Measurements from ENCODE around the gene PCSK9. TPM values are rescaled to one million over a fixed set of nuclear protein-coding genes. Genes with fewer than 3 reads are reported as not detected.

Gene PCSK9
- total RNA-seq, 1 donor from 2014 or later = 1.4 TPM

- TF ChIP-seq, protein P1, sequence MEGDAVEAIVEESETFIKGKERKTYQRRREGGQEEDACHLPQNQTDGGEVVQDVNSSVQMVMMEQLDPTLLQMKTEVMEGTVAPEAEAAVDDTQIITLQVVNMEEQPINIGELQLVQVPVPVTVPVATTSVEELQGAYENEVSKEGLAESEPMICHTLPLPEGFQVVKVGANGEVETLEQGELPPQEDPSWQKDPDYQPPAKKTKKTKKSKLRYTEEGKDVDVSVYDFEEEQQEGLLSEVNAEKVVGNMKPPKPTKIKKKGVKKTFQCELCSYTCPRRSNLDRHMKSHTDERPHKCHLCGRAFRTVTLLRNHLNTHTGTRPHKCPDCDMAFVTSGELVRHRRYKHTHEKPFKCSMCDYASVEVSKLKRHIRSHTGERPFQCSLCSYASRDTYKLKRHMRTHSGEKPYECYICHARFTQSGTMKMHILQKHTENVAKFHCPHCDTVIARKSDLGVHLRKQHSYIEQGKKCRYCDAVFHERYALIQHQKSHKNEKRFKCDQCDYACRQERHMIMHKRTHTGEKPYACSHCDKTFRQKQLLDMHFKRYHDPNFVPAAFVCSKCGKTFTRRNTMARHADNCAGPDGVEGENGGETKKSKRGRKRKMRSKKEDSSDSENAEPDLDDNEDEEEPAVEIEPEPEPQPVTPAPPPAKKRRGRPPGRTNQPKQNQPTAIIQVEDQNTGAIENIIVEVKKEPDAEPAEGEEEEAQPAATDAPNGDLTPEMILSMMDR (IDR thresholded peaks at IDR 0.05; ENCODE audit: insufficient read depth, low read depth, low read length) = no peak
- no peak for TF ChIP-seq EZH2 (IDR thresholded peaks at IDR 0.05; ENCODE audit: insufficient read depth, low read length)
- Mint-ChIP-seq H3K4me1 (ENCODE audit: low read depth, unreplicated experiment) (no peaks in the 10 kb centered on the region), H3K4me3 (ENCODE audit: unreplicated experiment) (no peak overlapping the region), H3K27me3 (ENCODE audit: low read depth, unreplicated experiment) (peaks cover 3% of the 10 kb centered on the region), H3K36me3 (ENCODE audit: low read depth, unreplicated experiment) (peaks cover 16% of the 10 kb centered on the region), H3K9me3 (ENCODE audit: unreplicated experiment) (no peaks in the 10 kb centered on the region), H3K27ac (ENCODE audit: unreplicated experiment) (no peak overlapping the region)
- Histone ChIP-seq H3K9me3 (ENCODE audit: insufficient read depth, low read depth, low read length) (no peaks in the 10 kb centered on the region), H3K27me3 (ENCODE audit: insufficient read depth, low read length) (no peaks in the 10 kb centered on the region), H3K79me2 (ENCODE audit: insufficient read depth, low read length) (no peaks in the 10 kb centered on the region), H3K27ac (ENCODE audit: low read depth, low read length) (no peak overlapping the region), H3K36me3 (ENCODE audit: insufficient read depth, low read length) (peaks cover 14% of the 10 kb centered on the region), H2AFZ (ENCODE audit: low read depth, low read length) (no peak overlapping the region), H3K9ac (ENCODE audit: low read length) (no peak overlapping the region), H3K4me2 (ENCODE audit: low read length) (no peak overlapping the region), H3K4me3 (ENCODE audit: insufficient read depth, low read depth, low read length) (no peak overlapping the region), H4K20me1 (ENCODE audit: insufficient read depth, low read length) (peaks cover 12% of the 10 kb centered on the region), H3K4me1 (ENCODE audit: insufficient read depth, low read length) (no peaks in the 10 kb centered on the region)
- FAIRE-seq = no peak
- no peak for DNase-seq (ENCODE audit: low read depth)
Observed at GRCh38 chr1:55067022-55067778, 27.9 kb downstream of the PCSK9 start.

DNA sequence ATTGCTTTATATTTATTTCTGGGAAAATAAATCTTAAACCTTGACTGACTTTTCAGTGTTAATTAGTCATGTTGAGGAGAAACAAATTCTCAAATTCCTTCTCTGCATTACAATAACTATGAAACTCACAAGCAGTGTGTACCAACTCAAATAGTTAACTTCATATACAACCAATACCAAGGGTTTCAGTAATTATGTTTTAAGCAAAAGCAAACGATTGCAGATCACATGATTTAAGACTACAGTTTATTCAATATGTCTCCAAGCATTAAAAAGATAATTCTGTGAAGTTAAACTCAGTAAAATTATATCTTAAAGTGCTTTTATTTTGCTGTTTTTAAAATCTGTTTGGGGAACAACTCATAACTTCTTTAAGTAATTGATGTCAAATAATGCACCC lies 28.6 kb downstream of the PCSK9 start:
- Mint-ChIP-seq H3K27me3 (ENCODE audit: low read depth, unreplicated experiment) (no peaks in the 10 kb centered on the region), H3K9me3 (ENCODE audit: unreplicated experiment) (no peaks in the 10 kb centered on the region), H3K36me3 (ENCODE audit: low read depth, unreplicated experiment) (peaks cover 16% of the 10 kb centered on the region), H3K4me3 (ENCODE audit: unreplicated experiment) (no peak overlapping the region), H3K4me1 (ENCODE audit: low read depth, unreplicated experiment) (no peaks in the 10 kb centered on the region), H3K27ac (ENCODE audit: unreplicated experiment) (no peak overlapping the region)
- FAIRE-seq = no peak
- H3K9me3 ChIP-seq (ENCODE audit: insufficient read depth, low read depth, low read length) = no peaks in the 10 kb centered on the region
- no peaks in the 10 kb centered on the region for H3K79me2 ChIP-seq (ENCODE audit: insufficient read depth, low read length)
- peaks cover 20% of the 10 kb centered on the region for H3K36me3 ChIP-seq (ENCODE audit: insufficient read depth, low read length)
- no peak for TF ChIP-seq EZH2 (IDR thresholded peaks at IDR 0.05; ENCODE audit: insufficient read depth, low read length)
- TF ChIP-seq, protein P1 (IDR thresholded peaks at IDR 0.05; ENCODE audit: insufficient read depth, low read depth, low read length) = no peak
- no peak overlapping the region for H3K4me2 ChIP-seq (ENCODE audit: low read length)
- no peak overlapping the region for H2AFZ ChIP-seq (ENCODE audit: low read depth, low read length)
- no peak for DNase-seq (ENCODE audit: low read depth)
- H3K9ac ChIP-seq (ENCODE audit: low read length) = no peak overlapping the region
- no peak overlapping the region for H3K4me3 ChIP-seq (ENCODE audit: insufficient read depth, low read depth, low read length)
- H3K4me1 ChIP-seq (ENCODE audit: insufficient read depth, low read length) = no peaks in the 10 kb centered on the region
- no peak overlapping the region for H3K27ac ChIP-seq (ENCODE audit: low read depth, low read length)
- no peaks in the 10 kb centered on the region for H3K27me3 ChIP-seq (ENCODE audit: insufficient read depth, low read length)
- H4K20me1 ChIP-seq (ENCODE audit: insufficient read depth, low read length) = peaks cover 12% of the 10 kb centered on the region

- H2AFZ ChIP-seq (ENCODE audit: low read depth, low read length) = no peak overlapping the region
- H3K4me2 ChIP-seq (ENCODE audit: low read length) = no peak overlapping the region
- no peaks in the 10 kb centered on the region for H3K79me2 ChIP-seq (ENCODE audit: insufficient read depth, low read length)
- DNase-seq (ENCODE audit: low read depth) (no peak), FAIRE-seq (no peak)
- Mint-ChIP-seq H3K4me3 (ENCODE audit: unreplicated experiment) (no peak overlapping the region), H3K9me3 (ENCODE audit: unreplicated experiment) (no peaks in the 10 kb centered on the region), H3K36me3 (ENCODE audit: low read depth, unreplicated experiment) (peaks cover 16% of the 10 kb centered on the region), H3K27ac (ENCODE audit: unreplicated experiment) (no peak overlapping the region), H3K27me3 (ENCODE audit: low read depth, unreplicated experiment) (no peaks in the 10 kb centered on the region), H3K4me1 (ENCODE audit: low read depth, unreplicated experiment) (peaks cover 2% of the 10 kb centered on the region)
- H3K4me1 ChIP-seq (ENCODE audit: insufficient read depth, low read length) = no peaks in the 10 kb centered on the region
- H3K9me3 ChIP-seq (ENCODE audit: insufficient read depth, low read depth, low read length) = no peaks in the 10 kb centered on the region
- no peaks in the 10 kb centered on the region for H3K27me3 ChIP-seq (ENCODE audit: insufficient read depth, low read length)
- H3K9ac ChIP-seq (ENCODE audit: low read length) = no peak overlapping the region
- H3K27ac ChIP-seq (ENCODE audit: low read depth, low read length) = no peak overlapping the region
- H3K4me3 ChIP-seq (ENCODE audit: insufficient read depth, low read depth, low read length) = no peak overlapping the region
- peaks cover 12% of the 10 kb centered on the region for H4K20me1 ChIP-seq (ENCODE audit: insufficient read depth, low read length)
- H3K36me3 ChIP-seq (ENCODE audit: insufficient read depth, low read length) = peaks cover 26% of the 10 kb centered on the region
- TF ChIP-seq EZH2 (IDR thresholded peaks at IDR 0.05; ENCODE audit: insufficient read depth, low read length) = no peak
- TF ChIP-seq, protein P1 (IDR thresholded peaks at IDR 0.05; ENCODE audit: insufficient read depth, low read depth, low read length) = no peak
Observed at GRCh38 chr1:55068638-55069037, 29.3 kb downstream of the PCSK9 start.
